HG03064 (cell line): Measurements from ENCODE around the gene EPS8L1.

ENCODE experiments used
- ATAC-seq: cut with Tn5 transposase; IDR thresholded peaks from one replicate; pipeline ENCODE4 v1.9.1; 2021; ENCODE audit warnings: low read depth; ENCODE audit not compliant: unreplicated experiment

EPS8L1 gene

DNA sequence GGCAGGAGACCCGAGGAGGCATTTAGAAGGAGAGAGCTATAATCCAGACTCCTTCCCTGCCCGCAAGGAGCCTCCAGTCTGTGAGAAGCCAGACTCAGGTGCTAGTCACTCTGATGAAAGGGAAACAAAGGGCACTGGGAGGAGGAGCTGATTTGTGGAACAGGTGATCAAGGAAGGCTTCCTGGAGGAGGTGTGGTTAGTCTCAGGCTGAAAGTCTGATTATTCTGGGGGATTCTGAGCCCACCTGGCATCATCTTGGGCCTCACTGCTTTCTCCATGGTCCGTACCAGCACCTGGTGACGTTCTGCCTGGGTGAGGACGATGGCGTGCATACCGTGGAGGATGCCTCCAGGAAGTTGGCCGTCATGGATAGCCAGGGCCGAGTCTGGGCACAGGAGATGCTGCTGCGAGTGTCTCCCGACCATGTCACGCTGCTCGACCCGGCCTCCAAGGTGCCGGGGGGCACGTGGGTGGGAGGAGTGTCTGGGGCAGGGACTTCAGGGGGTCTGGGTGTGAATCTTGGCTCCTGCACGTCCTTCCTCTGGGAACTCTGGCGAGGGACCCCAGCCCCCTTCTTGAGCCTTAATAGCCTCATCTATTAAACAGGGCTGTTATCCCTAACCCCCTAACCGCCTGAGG lies 3.9 kb downstream of the EPS8L1 start:
- ATAC-seq = no peak

DNA sequence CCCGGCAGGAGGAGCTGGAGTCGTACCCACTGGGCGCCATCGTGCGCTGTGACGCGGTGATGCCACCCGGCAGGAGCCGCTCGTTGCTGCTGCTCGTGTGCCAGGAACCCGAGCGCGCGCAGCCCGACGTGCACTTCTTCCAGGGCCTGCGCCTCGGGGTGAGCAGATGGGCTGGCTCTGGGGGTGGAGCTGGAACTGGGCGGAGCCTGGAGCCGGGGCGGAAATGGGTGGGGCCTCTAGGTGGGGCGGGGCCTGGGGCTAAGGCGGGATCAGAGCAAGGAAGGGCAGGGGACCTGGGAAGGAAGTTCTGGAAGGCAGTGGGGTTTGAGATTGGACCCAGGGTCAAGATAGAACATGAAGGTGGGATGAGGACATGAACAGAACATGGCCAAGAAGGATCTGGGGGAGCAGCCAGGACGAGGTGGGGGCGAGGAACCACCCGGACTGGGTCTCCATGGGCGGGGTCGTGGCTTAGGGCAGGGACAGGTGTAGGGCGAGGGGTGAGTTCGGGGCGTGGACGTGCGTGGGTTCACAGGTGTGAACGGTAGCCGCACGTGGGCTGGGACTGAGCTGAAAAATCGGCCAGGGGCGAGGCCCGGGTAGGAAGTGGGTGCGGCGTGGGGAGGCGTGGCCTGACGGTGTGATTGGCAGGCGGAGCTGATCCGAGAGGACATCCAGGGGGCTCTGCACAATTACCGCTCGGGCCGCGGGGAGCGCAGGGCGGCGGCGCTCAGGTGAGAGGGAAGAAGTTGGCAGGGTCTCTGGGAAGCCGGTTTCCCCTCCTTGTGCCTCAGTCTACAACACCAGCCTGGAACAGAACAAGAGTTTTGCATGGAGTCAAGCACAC lies 4.7 kb downstream of the EPS8L1 start:
- ATAC-seq = no peak

- ATAC-seq = no peak
Measured at GRCh38 chr19:55080968-55081769, 5.5 kb downstream of the EPS8L1 start.

DNA sequence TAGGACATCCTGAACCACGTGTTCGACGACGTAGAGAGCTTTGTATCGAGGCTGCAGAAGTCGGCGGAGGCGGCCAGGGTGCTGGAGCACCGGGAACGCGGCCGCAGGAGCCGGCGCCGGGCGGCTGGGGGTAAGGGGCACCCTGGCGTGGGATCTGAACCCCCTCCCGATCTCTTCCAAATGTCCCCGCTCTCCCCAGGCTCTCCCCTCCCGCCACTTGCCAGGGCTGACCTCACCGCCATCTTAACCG lies 6.0 kb downstream of the EPS8L1 start:
- no peak for ATAC-seq

- no peak for ATAC-seq
Measured at GRCh38 chr19:55082020-55082851, 6.6 kb downstream of the EPS8L1 start.

- ATAC-seq = no peak
Measured at GRCh38 chr19:55083004-55083850, 7.6 kb downstream of the EPS8L1 start.

GRCh38 chr19:55084416-55084815 lies 8.7 kb downstream of the EPS8L1 start:
- ATAC-seq = no peak

GRCh38 chr19:55085923-55086715 lies 10.4 kb downstream of the EPS8L1 start:
- ATAC-seq = no peak

- no peak for ATAC-seq
Measured at GRCh38 chr19:55086730-55087541, 11.3 kb downstream of the EPS8L1 start.

- ATAC-seq = no peak
Measured at GRCh38 chr19:55087542-55087901, 11.9 kb downstream of the EPS8L1 start.

DNA sequence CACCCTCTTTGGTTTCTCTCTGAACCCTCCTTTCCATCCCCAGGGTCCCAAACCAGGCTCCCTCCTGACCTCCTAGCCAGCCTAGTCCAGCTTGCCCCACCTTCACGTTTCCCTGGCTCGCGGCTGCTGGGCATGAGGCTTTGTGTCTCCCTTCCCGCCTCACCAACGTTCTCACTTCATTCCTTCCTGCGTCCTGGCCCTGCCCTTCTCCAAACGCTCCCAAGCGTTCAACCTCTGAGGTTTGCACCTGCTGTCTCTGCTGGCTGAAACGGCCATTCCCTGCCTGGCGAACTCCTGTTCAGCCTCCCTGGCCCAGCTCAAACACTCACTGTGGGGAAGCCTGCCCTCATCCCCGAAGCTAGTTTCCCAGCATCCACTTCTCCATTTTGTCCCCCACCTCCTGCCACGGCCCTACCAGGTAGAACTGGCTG lies 12.4 kb downstream of the EPS8L1 start:
- no peak for ATAC-seq

DNA sequence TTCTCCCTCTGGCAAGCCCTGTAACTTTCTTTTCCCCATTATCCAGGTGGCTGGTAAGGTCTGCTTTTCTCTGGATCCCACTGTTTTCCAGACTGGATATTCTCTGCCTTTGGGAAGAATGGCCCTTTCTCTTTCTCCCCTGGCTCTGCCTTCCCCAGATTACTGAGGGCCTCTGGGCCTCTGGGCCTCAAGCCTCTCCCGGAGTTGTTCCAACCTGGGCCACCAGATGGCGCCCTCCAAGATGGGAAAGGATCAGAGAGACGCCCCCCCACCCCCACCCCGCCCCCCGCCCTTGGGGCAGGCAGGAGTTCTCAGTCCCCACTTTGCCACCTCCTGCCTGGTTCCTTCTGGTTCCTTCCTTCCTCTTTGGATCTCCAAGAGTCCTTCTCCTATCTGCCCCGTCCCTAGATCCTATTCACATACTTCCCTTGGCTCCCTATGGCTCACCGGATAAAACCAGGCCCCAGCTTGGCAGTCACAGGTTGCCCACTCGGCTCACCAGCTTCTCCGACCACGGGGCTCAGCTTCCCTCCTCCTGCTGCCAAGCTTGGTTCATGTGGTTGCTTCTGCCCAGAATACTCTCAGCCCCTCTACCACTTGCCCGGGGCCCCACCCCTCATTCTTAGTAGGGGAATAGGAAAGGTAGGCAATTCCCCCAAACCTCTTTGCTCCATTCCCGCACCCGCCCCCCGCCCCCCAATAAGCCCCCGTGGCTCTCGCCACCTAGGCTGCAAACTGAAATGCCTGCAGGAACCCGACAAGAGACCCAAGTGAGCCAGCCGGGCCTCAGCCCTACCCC lies 13.1 kb downstream of the EPS8L1 start:
- no peak for ATAC-seq

- ATAC-seq = no peak
Measured at GRCh38 chr19:55089342-55089944, 13.8 kb downstream of the EPS8L1 start.

DNA sequence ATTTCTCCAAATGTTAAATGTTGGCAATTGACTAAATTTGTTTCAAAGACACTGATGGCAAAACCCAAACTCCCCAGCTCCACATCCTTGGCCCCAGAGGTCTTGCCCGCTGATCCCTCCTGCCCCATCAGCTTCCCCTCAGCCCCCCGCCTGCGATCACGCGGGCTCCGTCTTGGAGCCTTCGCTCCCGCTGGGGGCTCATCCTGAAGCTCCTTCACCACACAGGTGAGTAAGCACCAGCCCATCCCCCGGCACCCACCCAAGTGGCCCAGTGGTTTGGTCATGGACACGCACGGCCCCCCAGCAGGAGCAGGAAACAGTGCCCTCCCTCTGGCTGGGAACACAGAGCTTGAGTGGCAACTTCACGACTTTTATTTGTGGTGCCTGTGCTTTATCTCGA lies 14.9 kb downstream of the EPS8L1 start:
- no peak for ATAC-seq

GRCh38 chr19:55091126-55091910 lies 15.6 kb downstream of the EPS8L1 start:
- ATAC-seq = no peak

DNA sequence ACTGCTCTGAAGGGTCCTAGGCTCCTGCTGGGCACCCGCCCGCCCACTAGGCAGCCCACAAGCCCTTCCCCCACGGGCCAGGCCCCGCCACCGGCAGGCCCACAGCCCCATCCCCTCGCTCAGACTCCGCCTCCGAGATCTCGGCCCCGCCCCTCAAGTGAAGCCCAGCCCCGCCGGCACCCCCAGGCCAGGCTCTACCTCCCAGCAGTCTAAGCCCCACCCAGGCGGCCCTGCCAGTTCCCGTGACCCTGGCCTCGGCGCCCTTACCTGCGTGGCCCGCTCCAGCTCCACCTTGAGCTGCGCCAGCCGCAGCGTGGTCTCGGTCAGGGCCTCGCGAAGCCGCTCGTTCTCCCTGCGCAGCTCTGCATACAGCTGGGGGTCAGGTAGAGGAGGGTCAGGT lies 16.3 kb downstream of the EPS8L1 start:
- no peak for ATAC-seq
